ENCODE results near the gene GPR137C. TPM values are rescaled to one million over a fixed set of nuclear protein-coding genes. Genes with fewer than 3 reads are reported as not detected.

The GPR137C gene
- total RNA-seq, 3 donors from 2014 or later (not counting 1 experiment from before 2014, with no cell fraction given), result 0.42 to 1.4 (median 0.57) TPM

GRCh38 chr14:52536269-52536668 lies 16.4 kb upstream of the GPR137C start:
- ATAC-seq, result no peak
- no peaks in the 10 kb centered on the region for H3K9me3 Mint-ChIP-seq
- H3K4me1 Mint-ChIP-seq, result peaks cover 0 to 10% of the 10 kb centered on the region in 2 donors
- intact Hi-C loops (cut with micrococcal nuclease), result no loop called here
- DNase-seq, result no peak
- TF ChIP-seq CTCF (IDR thresholded peaks at IDR 0.05), result no peak
- H3K27me3 Mint-ChIP-seq (ENCODE audit: low read depth in 2 of 2), result no peaks in the 10 kb centered on the region
- H3K27ac ChIP-seq (ENCODE audit: low read length), result no peak overlapping the region
- H3K36me3 Mint-ChIP-seq, result peaks cover 17% of the 10 kb centered on the region
- H3K4me1 ChIP-seq (ENCODE audit: control insufficient read depth, insufficient read depth, low read length), result no peaks in the 10 kb centered on the region
- H3K27ac Mint-ChIP-seq, result no peak overlapping the region
- 96% methylated on average over 2 of the region's 3 CpGs for WGBS (ENCODE audit: insufficient coverage)
- H3K36me3 ChIP-seq (ENCODE audit: control insufficient read depth, insufficient read depth, low read length), result peaks cover 24% of the 10 kb centered on the region
- no peaks in the 10 kb centered on the region for H3K27me3 ChIP-seq (ENCODE audit: control insufficient read depth, insufficient read depth, low read length)
- H3K4me3 Mint-ChIP-seq, result no peak overlapping the region
- H3K4me3 ChIP-seq (ENCODE audit: low read length), result no peak overlapping the region
- H3K9me3 ChIP-seq (ENCODE audit: control insufficient read depth, insufficient read depth, low read length), result no peaks in the 10 kb centered on the region

GRCh38 chr14:52538623-52539022 lies 14.0 kb upstream of the GPR137C start:
- no peak for TF ChIP-seq CTCF (IDR thresholded peaks at IDR 0.05)
- no peaks in the 10 kb centered on the region for H3K27me3 Mint-ChIP-seq (ENCODE audit: low read depth in 2 of 2)
- Histone ChIP-seq H3K4me3 (ENCODE audit: low read length) (no peak overlapping the region), H3K27me3 (ENCODE audit: control insufficient read depth, insufficient read depth, low read length) (no peaks in the 10 kb centered on the region), H3K9me3 (ENCODE audit: control insufficient read depth, insufficient read depth, low read length) (no peaks in the 10 kb centered on the region), H3K4me1 (ENCODE audit: control insufficient read depth, insufficient read depth, low read length) (no peaks in the 10 kb centered on the region), H3K27ac (ENCODE audit: low read length) (no peak overlapping the region), H3K36me3 (ENCODE audit: control insufficient read depth, insufficient read depth, low read length) (peaks cover 25% of the 10 kb centered on the region)
- H3K9me3 Mint-ChIP-seq, result no peaks in the 10 kb centered on the region
- intact Hi-C loops (cut with micrococcal nuclease), result no loop called here
- H3K4me1 Mint-ChIP-seq, result peaks cover 0 to 10% of the 10 kb centered on the region in 2 donors
- ATAC-seq (no peak), DNase-seq (no peak)
- H3K36me3 Mint-ChIP-seq, result peaks cover 17% of the 10 kb centered on the region
- WGBS (ENCODE audit: insufficient coverage), result 33% methylated on average over 1 of the region's 2 CpGs
- H3K4me3 Mint-ChIP-seq, result no peak overlapping the region
- H3K27ac Mint-ChIP-seq, result no peak overlapping the region

GRCh38 chr14:52545584-52546317 lies 6.9 kb upstream of the GPR137C start:
- H3K4me3 Mint-ChIP-seq, result no peak overlapping the region
- Histone ChIP-seq H3K27me3 (ENCODE audit: control insufficient read depth, insufficient read depth, low read length) (no peaks in the 10 kb centered on the region), H3K9me3 (ENCODE audit: control insufficient read depth, insufficient read depth, low read length) (no peaks in the 10 kb centered on the region), H3K36me3 (ENCODE audit: control insufficient read depth, insufficient read depth, low read length) (peaks cover 4% of the 10 kb centered on the region), H3K4me1 (ENCODE audit: control insufficient read depth, insufficient read depth, low read length) (no peaks in the 10 kb centered on the region), H3K27ac (ENCODE audit: low read length) (no peak overlapping the region), H3K4me3 (ENCODE audit: low read length) (no peak overlapping the region)
- DNase-seq (no peak), ATAC-seq (no peak)
- 96% methylated on average over 7 of the region's 7 CpGs for WGBS (ENCODE audit: insufficient coverage)
- peaks cover 7 to 15% of the 10 kb centered on the region in 2 donors for H3K4me1 Mint-ChIP-seq
- intact Hi-C loops (cut with micrococcal nuclease), result no loop called here
- no peak overlapping the region for H3K27ac Mint-ChIP-seq
- H3K36me3 Mint-ChIP-seq, result no peaks in the 10 kb centered on the region
- H3K9me3 Mint-ChIP-seq, result no peaks in the 10 kb centered on the region
- no peaks in the 10 kb centered on the region for H3K27me3 Mint-ChIP-seq (ENCODE audit: low read depth in 2 of 2)
- no peak for TF ChIP-seq CTCF (IDR thresholded peaks at IDR 0.05)

GRCh38 chr14:52546318-52546670 lies 6.3 kb upstream of the GPR137C start:
- no peak for DNase-seq
- H3K4me3 ChIP-seq (ENCODE audit: low read length), result no peak overlapping the region
- H3K9me3 ChIP-seq (ENCODE audit: control insufficient read depth, insufficient read depth, low read length), result no peaks in the 10 kb centered on the region
- H3K27ac ChIP-seq (ENCODE audit: low read length), result no peak overlapping the region
- H3K27me3 ChIP-seq (ENCODE audit: control insufficient read depth, insufficient read depth, low read length), result no peaks in the 10 kb centered on the region
- peaks cover 4% of the 10 kb centered on the region for H3K4me1 ChIP-seq (ENCODE audit: control insufficient read depth, insufficient read depth, low read length)
- 95% methylated on average over 4 of the region's 4 CpGs for WGBS (ENCODE audit: insufficient coverage)
- Mint-ChIP-seq H3K4me1 (peaks cover 13 to 20% of the 10 kb centered on the region in 2 donors), H3K27ac (peak overlapping the region in 1 of 2 donors; percentile 14), H3K9me3 (no peaks in the 10 kb centered on the region), H3K27me3 (ENCODE audit: low read depth in 2 of 2) (no peaks in the 10 kb centered on the region), H3K4me3 (no peak overlapping the region), H3K36me3 (no peaks in the 10 kb centered on the region)
- TF ChIP-seq CTCF (IDR thresholded peaks at IDR 0.05), result no peak
- no peak for ATAC-seq
- intact Hi-C loops (cut with micrococcal nuclease), result no loop called here
- peaks cover 4% of the 10 kb centered on the region for H3K36me3 ChIP-seq (ENCODE audit: control insufficient read depth, insufficient read depth, low read length)
